PC-9 (cell line): ENCODE results near the gene ENTHD1. TPM values are rescaled to one million over a fixed set of nuclear protein-coding genes. Genes with fewer than 3 reads are reported as not detected.

Experiments used
- BruUV-seq: library from RNA; stranded (reverse); fragments of 400-500 nt; replicated peaks from 2 replicates; lab custom pipeline; 2021; lab: Mats Ljungman, UMichigan
- CTCF ChIA-PET: fragments of 300-600 bp; sonication (Branson Sonifier 250); formaldehyde crosslinking; loops from one replicate; lab custom pipeline; 2022; ENCODE audit warnings: antibody characterized with exemption; lab: Charles Lee
- POLR2A ChIA-PET: fragments of 300-600 bp; sonication (Branson Sonifier 250); formaldehyde crosslinking; loops from one replicate; lab custom pipeline; 2022; ENCODE audit warnings: antibody characterized with exemption; ENCODE audit not compliant: unreplicated experiment; lab: Charles Lee
- DNase-seq, 2 experiments: peaks; one replicate each; pipeline versions ENCODE4 v3.0.0 to v3.0.0-alpha.2; 2015 to 2022; ENCODE audit warnings: mixed read lengths in 1 of 2
- H2AFZ ChIP-seq: fragments of 200-600 bp; sonication (generic); 2 replicates; pipeline ENCODE4 v1.8.1; 2017; ENCODE audit warnings: antibody characterized with exemption
- H3F3A ChIP-seq: fragments of 200-600 bp; sonication (generic); 2 replicates; pipeline ENCODE4 v1.8.1; 2017; ENCODE audit warnings: antibody characterized with exemption, mild to moderate bottlenecking, low read depth; ENCODE audit not compliant: insufficient read depth
- H3K27ac ChIP-seq: fragments of 200-600 bp; sonication (generic); 2 replicates; pipeline ENCODE4 v1.6.1; 2016; ENCODE audit warnings: mixed run types
- H3K27me3 ChIP-seq: fragments of 200-600 bp; sonication (generic); 2 replicates; pipeline ENCODE4 v1.6.1; 2016; ENCODE audit warnings: low read depth, mixed run types; ENCODE audit not compliant: insufficient read depth
- H3K36me3 ChIP-seq: fragments of 200-600 bp; sonication (generic); 2 replicates; pipeline ENCODE4 v1.6.1; 2016; ENCODE audit warnings: low read depth, mixed run types
- H3K4me1 ChIP-seq: fragments of 200-600 bp; sonication (generic); replicated peaks from 2 replicates; pipeline ENCODE4 v1.6.1; 2016; ENCODE audit warnings: mixed run types; ENCODE audit not compliant: insufficient read depth
- H3K4me2 ChIP-seq: fragments of 200-600 bp; sonication (generic); 2 replicates; pipeline ENCODE4 v1.6.1; 2017; ENCODE audit warnings: mixed run types
- H3K4me3 ChIP-seq: fragments of 200-600 bp; sonication (generic); 2 replicates; pipeline ENCODE4 v1.6.1; 2016; ENCODE audit warnings: mixed run types
- H3K79me2 ChIP-seq: fragments of 200-600 bp; sonication (generic); 2 replicates; pipeline ENCODE4 v1.6.1; 2017; ENCODE audit warnings: low read depth, mixed run types
- H3K9me2 ChIP-seq: fragments of 200-600 bp; sonication (generic); 2 replicates; pipeline ENCODE4 v1.8.1; 2017; ENCODE audit warnings: mild to moderate bottlenecking; ENCODE audit not compliant: insufficient read depth
- H3K9me3 ChIP-seq: fragments of 200-600 bp; sonication (generic); 2 replicates; pipeline ENCODE4 v1.8.1; 2016; ENCODE audit warnings: low read depth; ENCODE audit not compliant: insufficient read depth
- H4K20me1 ChIP-seq: fragments of 200-600 bp; sonication (generic); 2 replicates; pipeline ENCODE4 v1.8.1; 2017; ENCODE audit not compliant: insufficient read depth
- EZH2 ChIP-seq: fragments of 200-600 bp; sonication (generic); IDR thresholded peaks from 2 replicates; pipeline ENCODE4 v1.8.0; 2017; ENCODE audit warnings: antibody characterized with exemption, low read depth
- intact Hi-C: fragments of 100-400 bp; cut with micrococcal nuclease; formaldehyde crosslinking; loops from one replicate; pipeline ENCODE4 v1.10.0; 2022; ENCODE audit not compliant: unreplicated experiment
- total RNA-seq: library from RNA; stranded (reverse); gene quantifications from 2 replicates; pipeline ENCODE4 v1.2.3, GENCODE V29; 2021
- TF ChIP-seq, protein P1 (sequence below): fragments of 200-600 bp; sonication (generic); conservative IDR thresholded peaks from 2 replicates; pipeline ENCODE4 v1.6.1; 2017; ENCODE audit warnings: mixed run types, antibody characterized with exemption, mild to moderate bottlenecking, moderate library complexity

Gene ENTHD1
- total RNA-seq, 1 experiment from 2014 or later, result not detected

DNA sequence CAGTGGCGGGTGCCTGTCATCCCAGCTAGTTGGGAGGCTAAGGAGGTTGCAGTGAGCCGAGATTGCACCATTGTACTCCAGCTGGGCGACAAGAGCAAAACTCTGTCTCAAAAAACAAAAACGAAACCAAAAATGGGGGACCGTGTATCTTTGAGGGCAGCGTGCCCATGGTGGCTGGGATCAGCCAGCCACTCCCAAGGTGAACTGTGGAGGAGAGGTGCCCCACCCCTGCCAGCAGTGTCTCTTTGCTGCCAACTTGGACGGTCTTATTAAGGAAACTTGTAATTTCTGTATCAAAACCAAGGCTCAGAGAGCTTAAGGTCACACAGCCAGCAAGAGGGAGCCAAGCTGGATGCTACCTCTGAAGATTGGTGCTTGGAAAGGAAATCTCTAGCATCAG is 175.4 kb downstream of the ENTHD1 start:
- no peak overlapping the region for H3K4me2 ChIP-seq
- POLR2A ChIA-PET, result no interaction called here
- DNase-seq, result no peak
- H3F3A ChIP-seq, result no peaks in the 10 kb centered on the region
- no peak overlapping the region for H3K27ac ChIP-seq
- H3K9me3 ChIP-seq, result no peaks in the 10 kb centered on the region
- no TSS peak for BruUV-seq
- peaks cover 40% of the 10 kb centered on the region for H3K27me3 ChIP-seq
- no peaks in the 10 kb centered on the region for H3K4me1 ChIP-seq
- no peaks in the 10 kb centered on the region for H3K79me2 ChIP-seq
- CTCF ChIA-PET, result interaction anchor here (0.6 kb wide), 1 partner anchor 233 kb away, joined by 3 read pairs; no protein-coding TSS in a partner anchor
- intact Hi-C loops, result no loop called here
- TF ChIP-seq, protein P1, sequence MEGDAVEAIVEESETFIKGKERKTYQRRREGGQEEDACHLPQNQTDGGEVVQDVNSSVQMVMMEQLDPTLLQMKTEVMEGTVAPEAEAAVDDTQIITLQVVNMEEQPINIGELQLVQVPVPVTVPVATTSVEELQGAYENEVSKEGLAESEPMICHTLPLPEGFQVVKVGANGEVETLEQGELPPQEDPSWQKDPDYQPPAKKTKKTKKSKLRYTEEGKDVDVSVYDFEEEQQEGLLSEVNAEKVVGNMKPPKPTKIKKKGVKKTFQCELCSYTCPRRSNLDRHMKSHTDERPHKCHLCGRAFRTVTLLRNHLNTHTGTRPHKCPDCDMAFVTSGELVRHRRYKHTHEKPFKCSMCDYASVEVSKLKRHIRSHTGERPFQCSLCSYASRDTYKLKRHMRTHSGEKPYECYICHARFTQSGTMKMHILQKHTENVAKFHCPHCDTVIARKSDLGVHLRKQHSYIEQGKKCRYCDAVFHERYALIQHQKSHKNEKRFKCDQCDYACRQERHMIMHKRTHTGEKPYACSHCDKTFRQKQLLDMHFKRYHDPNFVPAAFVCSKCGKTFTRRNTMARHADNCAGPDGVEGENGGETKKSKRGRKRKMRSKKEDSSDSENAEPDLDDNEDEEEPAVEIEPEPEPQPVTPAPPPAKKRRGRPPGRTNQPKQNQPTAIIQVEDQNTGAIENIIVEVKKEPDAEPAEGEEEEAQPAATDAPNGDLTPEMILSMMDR, result no peak
- TF ChIP-seq EZH2, result no peak
- H3K4me3 ChIP-seq, result no peak overlapping the region
- no peaks in the 10 kb centered on the region for H4K20me1 ChIP-seq
- H3K36me3 ChIP-seq, result no peaks in the 10 kb centered on the region
- H3K9me2 ChIP-seq, result no peaks in the 10 kb centered on the region
- no peak overlapping the region for H2AFZ ChIP-seq

- POLR2A ChIA-PET, result no interaction called here
- Histone ChIP-seq H3K4me2 (no peak overlapping the region), H3K4me3 (no peak overlapping the region), H2AFZ (no peak overlapping the region), H4K20me1 (no peaks in the 10 kb centered on the region), H3K9me2 (no peaks in the 10 kb centered on the region), H3K4me1 (no peaks in the 10 kb centered on the region), H3K9me3 (no peaks in the 10 kb centered on the region), H3K79me2 (no peaks in the 10 kb centered on the region), H3K27me3 (peaks cover 50% of the 10 kb centered on the region), H3K36me3 (no peaks in the 10 kb centered on the region), H3F3A (no peaks in the 10 kb centered on the region), H3K27ac (no peak overlapping the region)
- CTCF ChIA-PET, result no interaction called here
- BruUV-seq, result no TSS peak
- intact Hi-C loops, result no loop called here
- TF ChIP-seq, protein P1, result no peak
- TF ChIP-seq EZH2, result no peak
- DNase-seq, result no peak
Measured at GRCh38 chr22:39717099-39717498, 176.5 kb downstream of the ENTHD1 start.

DNA sequence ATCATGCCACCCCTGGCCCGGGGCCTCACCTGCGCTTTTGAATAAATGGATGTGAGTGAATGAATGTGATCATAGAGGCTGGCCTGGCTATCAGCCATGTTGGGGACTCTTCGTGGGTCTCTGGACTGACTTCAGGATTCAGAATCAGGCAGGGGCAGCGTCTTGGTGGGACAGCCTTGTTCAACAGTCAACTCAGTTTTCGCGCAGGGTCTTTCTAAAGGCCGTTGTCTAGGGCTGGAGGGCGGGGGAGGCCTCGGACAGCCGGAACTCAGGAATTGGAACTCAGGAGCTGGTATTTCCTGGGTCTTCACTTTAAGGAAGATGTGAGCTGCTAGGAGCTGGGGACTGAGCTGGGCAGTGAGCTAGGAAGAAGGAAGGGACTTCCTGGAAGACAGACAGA is 177.0 kb downstream of the ENTHD1 start:
- peaks cover 49% of the 10 kb centered on the region for H3K27me3 ChIP-seq
- CTCF ChIA-PET, result no interaction called here

More for the DNA sequence above, 177.0 kb downstream of the ENTHD1 start:
- Histone ChIP-seq H3K27ac (no peak overlapping the region), H3K4me2 (no peak overlapping the region), H3K79me2 (no peaks in the 10 kb centered on the region), H3F3A (no peaks in the 10 kb centered on the region), H3K9me3 (no peaks in the 10 kb centered on the region), H3K4me1 (no peaks in the 10 kb centered on the region), H4K20me1 (no peaks in the 10 kb centered on the region), H3K9me2 (no peaks in the 10 kb centered on the region), H3K36me3 (no peaks in the 10 kb centered on the region), H3K4me3 (no peak overlapping the region), H2AFZ (no peak overlapping the region)
- no peak for DNase-seq
- intact Hi-C loops, result no loop called here
- POLR2A ChIA-PET, result no interaction called here
- no TSS peak for BruUV-seq
- no peak for TF ChIP-seq EZH2
- TF ChIP-seq, protein P1, result no peak
